ENCODE data around the gene OASL.

- no peak for TF ChIP-seq CTCF (IDR thresholded peaks at IDR 0.05)
- no peak for TF ChIP-seq POLR2A (IDR thresholded peaks at IDR 0.05)
Measured at GRCh38 chr12:121048442-121048841, 9.4 kb upstream of the OASL start.

All from body of pancreas (tissue), 4 donors.